GM19238 (cell line): ENCODE results near the gene CDK6.
"Not testable (repeated sequence)": the region's sequence is repeated elsewhere in the genome, so short reads cannot be mapped to it uniquely, and the experiment has no call there.

Experiments used
- DNase-seq: peaks from one replicate; pipeline ENCODE4 v3.0.0; 2011; ENCODE audit warnings: low spot score; ENCODE audit not compliant: insufficient read length

The CDK6 gene

GRCh38 chr7:92836489-92836999 is at the start of gene CDK6:
Gene CDK6, minus strand, starts transcription at chr7:92836573. Its CDS starts 3,250 bp downstream, at chr7:92833323.
- peak; percentile 56 for DNase-seq

GRCh38 chr7:92886039-92886438 is 49.7 kb upstream of the CDK6 start:
- DNase-seq = not testable (repeated sequence)

- DNase-seq = no peak
Measured at GRCh38 chr7:92884218-92884617, 47.8 kb upstream of the CDK6 start.

GRCh38 chr7:92882760-92883159 is 46.4 kb upstream of the CDK6 start:
- DNase-seq = no peak

GRCh38 chr7:92881091-92881485 is 44.7 kb upstream of the CDK6 start:
- no peak for DNase-seq

GRCh38 chr7:92880212-92881090 is 44.1 kb upstream of the CDK6 start:
- DNase-seq = no peak

- DNase-seq = no peak
Measured at GRCh38 chr7:92877367-92877766, 41.0 kb upstream of the CDK6 start.

- DNase-seq = no peak
Measured at GRCh38 chr7:92876836-92877235, 40.5 kb upstream of the CDK6 start.

- DNase-seq = no peak
Measured at GRCh38 chr7:92875719-92876118, 39.3 kb upstream of the CDK6 start.

- no peak for DNase-seq
Measured at GRCh38 chr7:92875173-92875572, 38.8 kb upstream of the CDK6 start.

GRCh38 chr7:92874567-92874966 is 38.2 kb upstream of the CDK6 start:
- no peak for DNase-seq

GRCh38 chr7:92873776-92874175 is 37.4 kb upstream of the CDK6 start:
- DNase-seq = no peak

- no peak for DNase-seq
Measured at GRCh38 chr7:92872701-92873100, 36.3 kb upstream of the CDK6 start.

GRCh38 chr7:92868683-92869293 is 32.4 kb upstream of the CDK6 start:
- DNase-seq = no peak

GRCh38 chr7:92864169-92864568 is 27.8 kb upstream of the CDK6 start:
- not testable (repeated sequence) for DNase-seq

GRCh38 chr7:92856436-92856835 is 20.1 kb upstream of the CDK6 start:
- DNase-seq = no peak

GRCh38 chr7:92854501-92855238 is 18.3 kb upstream of the CDK6 start:
- DNase-seq = no peak

- no peak for DNase-seq
Measured at GRCh38 chr7:92851732-92852131, 15.4 kb upstream of the CDK6 start.

GRCh38 chr7:92850516-92850915 is 14.1 kb upstream of the CDK6 start:
- no peak for DNase-seq

- DNase-seq = no peak
Measured at GRCh38 chr7:92849322-92849721, 12.9 kb upstream of the CDK6 start.

GRCh38 chr7:92848851-92849250 is 12.5 kb upstream of the CDK6 start:
- DNase-seq = no peak

GRCh38 chr7:92848441-92848840 is 12.1 kb upstream of the CDK6 start:
- no peak for DNase-seq
